GM18951 (cell line): ENCODE data around the gene DSN1.

Experiments
- POLR2A ChIP-seq: IDR thresholded peaks from 4 replicates; pipeline ENCODE4 v1.6.1; 2011; ENCODE audit warnings: mild to moderate bottlenecking; ENCODE audit not compliant: insufficient read length, insufficient read depth; ENCODE audit errors: extremely low read depth
- in situ Hi-C: fragments of 300-500 bp; cut with MboI; formaldehyde crosslinking; loops from one replicate; pipeline ENCODE4 v1.12.0; 2022; ENCODE audit warnings: low sequenced_read_pairs, mixed read lengths, inconsistent platforms; ENCODE audit not compliant: unreplicated experiment

DSN1 gene

GRCh38 chr20:36773597-36774390, at the start of gene DSN1:
TSS of gene DSN1 (minus strand) at chr20:36773763. CDS start at chr20:36771458, 2,305 bp downstream.
- in situ Hi-C loops: no loop called here
- TF ChIP-seq POLR2A: peak; percentile 87

- in situ Hi-C loops: no loop called here
- TF ChIP-seq POLR2A: no peak
Observed at GRCh38 chr20:36823121-36823520, 49.6 kb upstream of the DSN1 start.

DNA sequence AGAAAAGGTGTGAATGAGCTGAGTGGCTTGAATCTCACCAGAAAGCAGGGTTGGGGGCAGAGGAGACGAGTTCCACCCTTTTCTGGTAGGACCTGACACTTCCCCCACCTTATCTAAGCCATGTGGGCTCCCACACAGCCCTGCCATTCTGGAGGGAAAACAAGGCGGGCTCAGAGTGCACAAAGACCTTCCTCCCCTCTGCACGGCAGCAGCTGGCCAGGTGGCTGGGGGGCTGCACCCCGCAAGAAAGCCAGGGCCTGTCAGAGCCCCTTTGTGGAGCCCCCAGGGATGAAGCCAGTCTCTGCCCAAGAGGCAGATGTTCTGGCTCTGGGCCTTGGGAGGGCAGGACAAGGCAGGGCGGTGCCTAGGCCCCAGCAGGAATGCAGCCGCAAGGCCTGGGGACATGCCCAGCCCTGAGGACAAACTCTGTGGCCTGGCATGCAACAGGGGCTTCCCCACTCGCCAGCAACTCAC, 48.4 kb upstream of the DSN1 start:
- in situ Hi-C loops: no loop called here
- no peak for TF ChIP-seq POLR2A

DNA sequence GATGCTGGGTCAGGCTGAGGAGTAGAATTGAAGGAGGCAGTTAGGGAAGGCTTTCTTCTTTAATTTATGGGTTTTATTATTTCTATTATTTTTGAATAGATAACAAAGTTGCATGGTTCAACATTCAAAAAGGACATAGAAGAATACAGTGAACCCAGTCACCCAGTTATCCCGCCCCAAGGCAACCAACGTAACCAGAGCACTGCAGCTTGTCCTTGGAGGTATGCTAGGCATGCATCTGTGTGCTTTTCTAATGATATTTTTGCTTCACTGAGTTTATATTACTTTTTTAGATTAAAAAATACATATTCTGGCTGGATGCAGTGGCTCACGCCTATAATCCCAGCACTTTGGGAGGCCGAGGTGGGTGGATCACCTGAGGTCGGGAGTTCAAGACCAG, 47.4 kb upstream of the DSN1 start:
- in situ Hi-C loops: no loop called here
- TF ChIP-seq POLR2A: no peak

DNA sequence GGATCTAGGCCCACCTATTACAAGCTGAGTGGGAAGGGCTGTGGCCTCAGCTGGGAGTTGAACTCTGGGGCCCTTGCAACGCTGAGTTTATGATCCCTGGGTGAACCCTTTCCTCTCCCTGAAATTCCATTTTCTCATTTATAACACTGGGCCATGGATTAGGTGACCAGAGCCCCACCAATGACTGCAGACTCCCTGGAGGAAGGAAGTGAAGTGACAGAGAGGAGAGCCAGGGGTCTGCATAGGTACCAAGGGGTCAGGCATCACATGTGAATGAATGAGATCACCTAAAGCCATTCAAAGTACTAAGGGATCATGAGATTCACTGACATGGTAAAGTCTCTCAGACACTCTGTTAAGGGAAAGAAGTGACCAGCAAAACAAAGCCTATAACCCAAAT, 46.5 kb upstream of the DSN1 start:
- TF ChIP-seq POLR2A: no peak
- in situ Hi-C loops: no loop called here

GRCh38 chr20:36819659-36820058, 46.1 kb upstream of the DSN1 start:
- TF ChIP-seq POLR2A: no peak
- in situ Hi-C loops: no loop called here

GRCh38 chr20:36818861-36819260, 45.3 kb upstream of the DSN1 start:
- TF ChIP-seq POLR2A: no peak
- in situ Hi-C loops: no loop called here

DNA sequence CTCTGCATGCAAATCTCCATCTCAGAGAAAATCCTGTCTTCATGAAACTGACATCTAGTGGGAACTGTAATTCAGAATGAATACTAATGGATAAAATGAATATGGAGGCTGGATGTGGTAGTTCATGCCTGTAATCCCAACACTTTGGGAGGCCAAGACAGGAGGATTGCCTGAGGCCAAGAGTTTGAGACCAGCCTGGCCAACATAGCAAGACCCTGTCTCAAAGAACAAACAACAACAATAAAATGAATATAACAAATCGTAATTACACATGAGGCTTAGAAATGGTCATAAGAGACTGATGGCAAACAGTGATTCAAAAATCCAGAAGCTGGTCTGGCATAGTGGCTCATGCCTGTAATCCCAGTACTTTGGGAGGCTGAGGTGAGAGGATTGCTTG, 44.6 kb upstream of the DSN1 start:
- in situ Hi-C loops: no loop called here

GRCh38 chr20:36817496-36817895, 43.9 kb upstream of the DSN1 start:
- in situ Hi-C loops: no loop called here
- TF ChIP-seq POLR2A: no peak

More for the DNA sequence above, 44.6 kb upstream of the DSN1 start:
- TF ChIP-seq POLR2A: no peak

DNA sequence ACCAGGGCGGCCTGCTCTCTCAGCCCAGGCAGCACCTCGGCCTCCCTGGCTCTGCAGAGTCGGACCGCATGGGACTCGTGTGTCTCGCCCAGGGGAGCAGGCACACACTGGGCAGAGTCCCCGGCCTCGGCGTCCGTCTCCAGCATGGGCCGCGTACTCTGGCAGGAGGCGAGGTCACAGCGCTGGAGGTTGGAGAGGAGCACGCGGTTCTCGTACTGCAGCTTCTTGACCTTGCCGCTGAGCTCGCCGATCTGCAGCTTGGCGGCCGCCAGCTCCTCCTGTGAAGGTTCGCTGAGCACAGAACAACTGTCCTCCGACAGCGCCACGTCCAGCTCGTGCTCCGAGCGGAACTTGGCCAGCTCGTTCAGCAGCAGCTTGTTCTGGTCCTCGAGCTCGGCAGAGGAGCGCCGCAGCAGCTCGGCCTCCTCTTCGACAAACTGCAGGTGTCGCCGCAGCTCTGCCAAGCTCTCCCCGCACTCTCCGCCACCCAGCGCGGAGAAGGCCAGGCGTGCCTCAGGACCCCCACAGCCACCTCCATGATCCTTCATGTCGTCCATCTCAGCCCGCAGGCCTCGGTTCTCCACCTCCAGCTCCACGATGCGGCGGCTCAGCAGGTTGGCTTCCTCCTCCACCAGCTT, 42.0 kb upstream of the DSN1 start:
- in situ Hi-C loops: no loop called here
- TF ChIP-seq POLR2A: no peak

DNA sequence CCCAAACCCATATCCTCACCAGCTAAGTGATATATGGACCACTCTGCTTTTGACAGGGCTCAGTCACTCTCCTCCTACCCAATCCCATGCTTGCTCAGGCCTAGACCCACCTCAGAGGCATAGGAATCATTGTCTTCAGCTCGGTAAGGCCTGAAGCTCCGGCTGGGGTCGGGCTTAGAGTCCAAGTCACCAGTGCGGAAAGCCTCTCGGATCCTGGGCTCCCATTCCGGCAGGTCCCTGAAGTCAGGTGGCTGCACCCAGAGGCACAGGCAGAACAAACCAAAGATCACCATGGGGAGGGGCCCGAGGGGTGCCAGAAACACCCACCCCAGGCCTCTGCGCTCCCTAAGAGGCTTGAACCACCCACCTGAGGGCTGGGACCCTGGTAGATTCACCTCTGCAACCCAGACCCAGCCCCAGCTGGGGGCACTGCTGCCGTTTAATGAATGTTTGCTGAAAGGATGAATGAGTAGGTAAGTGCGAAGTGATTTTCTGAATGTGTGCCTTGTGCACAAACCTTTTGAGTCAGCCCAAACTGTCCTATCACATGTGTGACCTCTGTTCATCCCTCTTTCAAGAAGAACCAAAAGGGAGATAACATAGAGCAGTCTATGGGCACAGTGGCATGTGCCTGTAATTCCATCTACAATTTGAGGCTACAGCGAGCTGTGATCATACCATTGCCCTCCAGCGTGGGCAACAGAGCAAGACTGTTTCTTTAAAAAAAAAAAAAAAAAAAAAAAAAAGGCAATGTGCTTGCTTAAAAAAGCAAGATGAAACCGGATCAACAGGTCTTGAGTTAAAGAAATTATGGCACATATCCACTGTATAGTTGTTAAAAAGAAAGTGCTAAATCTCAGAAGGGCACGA, 39.3 kb upstream of the DSN1 start:
- TF ChIP-seq POLR2A: no peak
- in situ Hi-C loops: no loop called here

- TF ChIP-seq POLR2A: no peak
- in situ Hi-C loops: no loop called here
Observed at GRCh38 chr20:36808317-36809257, 35.0 kb upstream of the DSN1 start.

- no peak for TF ChIP-seq POLR2A
Observed at GRCh38 chr20:36806049-36806448, 32.5 kb upstream of the DSN1 start.

DNA sequence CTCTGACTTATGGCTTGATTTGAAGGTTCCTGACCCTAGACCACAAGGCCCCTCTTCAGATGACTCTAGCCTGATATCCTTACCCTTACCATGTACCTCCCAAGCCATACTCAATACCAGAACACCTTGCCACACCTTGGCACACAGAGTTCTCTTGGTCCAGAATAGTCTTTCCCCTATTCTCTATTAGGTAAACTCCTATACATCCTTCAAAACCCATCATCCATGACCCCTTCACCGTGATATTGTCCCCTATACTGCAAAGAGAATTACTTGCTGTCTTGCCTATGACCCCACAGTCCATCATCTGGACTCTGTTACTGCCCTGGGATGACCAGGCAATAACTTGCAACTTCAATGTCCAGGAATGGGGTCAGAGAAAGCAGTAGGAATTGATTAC, 31.8 kb upstream of the DSN1 start:
- in situ Hi-C loops: no loop called here
- no peak for TF ChIP-seq POLR2A

More at GRCh38 chr20:36806049-36806448, 32.5 kb upstream of the DSN1 start:
- in situ Hi-C loops: no loop called here
